Peyer's patch (tissue), 4 donors: ENCODE measurements around the gene FBXO39.

Experiments used
- POLR2A ChIP-seq, 2 donors: fragments of 450-650 bp; IDR thresholded peaks; one replicate each; pipeline ENCODE4 v1.5.1; 2017; ENCODE audit warnings: antibody characterized with exemption in 2 of 2, mild to moderate bottlenecking in 2 of 2, moderate library complexity in 2 of 2
- TF ChIP-seq, protein P1 (sequence below), 6 experiments: fragments of 450-650 bp in 4 of 6; fragments of 200-600 bp in 2 of 6; sonication (generic) in 1 of 6; IDR thresholded peaks; one replicate each; pipeline ENCODE4 v1.5.1; 2017 to 2019; ENCODE audit warnings: antibody characterized with exemption in 6 of 6, mild to moderate bottlenecking in 3 of 6, moderate library complexity in 1 of 6

GRCh38 chr17:6789146-6789545 is 13.1 kb downstream of the FBXO39 start:
- TF ChIP-seq, protein P1, sequence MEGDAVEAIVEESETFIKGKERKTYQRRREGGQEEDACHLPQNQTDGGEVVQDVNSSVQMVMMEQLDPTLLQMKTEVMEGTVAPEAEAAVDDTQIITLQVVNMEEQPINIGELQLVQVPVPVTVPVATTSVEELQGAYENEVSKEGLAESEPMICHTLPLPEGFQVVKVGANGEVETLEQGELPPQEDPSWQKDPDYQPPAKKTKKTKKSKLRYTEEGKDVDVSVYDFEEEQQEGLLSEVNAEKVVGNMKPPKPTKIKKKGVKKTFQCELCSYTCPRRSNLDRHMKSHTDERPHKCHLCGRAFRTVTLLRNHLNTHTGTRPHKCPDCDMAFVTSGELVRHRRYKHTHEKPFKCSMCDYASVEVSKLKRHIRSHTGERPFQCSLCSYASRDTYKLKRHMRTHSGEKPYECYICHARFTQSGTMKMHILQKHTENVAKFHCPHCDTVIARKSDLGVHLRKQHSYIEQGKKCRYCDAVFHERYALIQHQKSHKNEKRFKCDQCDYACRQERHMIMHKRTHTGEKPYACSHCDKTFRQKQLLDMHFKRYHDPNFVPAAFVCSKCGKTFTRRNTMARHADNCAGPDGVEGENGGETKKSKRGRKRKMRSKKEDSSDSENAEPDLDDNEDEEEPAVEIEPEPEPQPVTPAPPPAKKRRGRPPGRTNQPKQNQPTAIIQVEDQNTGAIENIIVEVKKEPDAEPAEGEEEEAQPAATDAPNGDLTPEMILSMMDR (IDR thresholded peaks at IDR 0.05) = no peak
- no peak for TF ChIP-seq POLR2A (IDR thresholded peaks at IDR 0.05)
